Activated gamma-delta T cell treated with anti-CD3 and anti-CD28 coated beads, Interleukin-2, amount 50 U/mL, for 16 hours (primary cell): ENCODE measurements around the gene CST9.
A peak's percentile ranks its signal among the peaks of the same experiment; 100 is the strongest.
"Not testable (repeated sequence)": the region's sequence is repeated elsewhere in the genome, so short reads cannot be mapped to it uniquely, and the experiment has no call there.

Source experiments
- DNase-seq: peaks from one replicate; pipeline ENCODE4 v3.0.0-alpha.2; 2020; ENCODE audit warnings: low read depth

The CST9 gene

GRCh38 chr20:23623666-23624323 lies 18.1 kb upstream of the CST9 start:
- DNase-seq = no peak

DNA sequence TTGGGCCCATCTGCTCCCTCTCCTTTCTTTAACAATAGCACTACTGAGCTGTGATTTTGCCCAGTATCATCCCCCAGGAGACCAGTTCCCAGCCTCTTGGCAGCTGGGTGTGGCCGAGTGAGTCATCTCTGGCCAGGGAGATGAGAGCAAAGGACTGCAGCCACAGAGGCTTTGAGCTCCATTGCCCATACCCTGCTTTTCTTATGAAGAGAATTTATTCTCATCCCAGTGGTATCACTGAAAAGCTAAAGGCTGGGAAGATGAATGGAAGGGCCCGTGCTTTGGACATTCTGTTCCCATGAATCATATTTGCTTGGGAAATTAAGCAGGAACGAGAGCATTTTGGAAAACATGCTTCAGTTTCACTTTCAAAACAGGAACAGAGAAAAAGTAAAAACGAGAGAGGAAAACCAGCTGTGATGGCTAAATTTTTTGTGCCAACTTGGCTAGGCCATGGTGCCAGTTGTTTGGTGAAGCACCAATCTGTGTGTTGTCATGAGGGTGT lies 17.2 kb upstream of the CST9 start:
- DNase-seq = no peak

- not testable (repeated sequence) for DNase-seq
These were observed 16.7 kb upstream of the CST9 start for GRCh38 chr20:23622401-23622800.

DNA sequence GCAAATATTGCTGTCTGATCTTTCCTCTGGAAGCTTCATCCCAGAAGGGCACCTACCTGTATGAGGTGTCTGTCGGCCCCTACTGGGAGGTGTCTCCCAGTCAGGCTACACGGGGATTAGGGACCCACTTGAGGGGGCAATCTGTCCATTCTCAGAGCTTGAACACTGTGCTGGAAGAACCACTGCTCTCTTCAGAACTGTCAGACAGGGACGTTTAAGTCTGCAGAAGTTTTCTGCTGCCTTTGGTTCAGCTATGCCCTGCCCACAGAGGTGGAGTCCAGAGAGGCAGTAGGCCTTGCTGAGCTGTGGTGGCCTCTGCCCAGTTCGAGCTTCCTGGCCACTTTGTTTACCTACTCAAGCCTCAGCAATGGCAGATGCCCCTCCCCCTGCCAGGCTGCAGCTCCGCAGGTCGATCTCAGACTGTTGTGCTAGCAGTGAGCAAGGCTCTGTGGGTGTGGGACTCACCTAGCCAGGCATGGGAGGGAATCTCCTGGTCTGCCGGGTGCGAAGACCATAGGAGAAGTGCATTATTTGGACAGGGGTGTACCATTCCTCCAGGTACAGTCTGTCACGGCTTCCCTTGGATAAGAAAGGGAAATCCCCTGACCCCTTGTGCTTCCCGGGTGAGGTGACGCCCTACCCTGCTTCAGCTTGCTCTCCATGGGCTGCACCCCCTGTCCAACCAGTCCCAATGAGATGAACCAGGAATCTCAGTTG lies 15.1 kb upstream of the CST9 start:
- not testable (repeated sequence) for DNase-seq

- no peak for DNase-seq
These were observed 8.4 kb upstream of the CST9 start for GRCh38 chr20:23614163-23614562.

GRCh38 chr20:23613676-23614075 lies 8.0 kb upstream of the CST9 start:
- no peak for DNase-seq

DNA sequence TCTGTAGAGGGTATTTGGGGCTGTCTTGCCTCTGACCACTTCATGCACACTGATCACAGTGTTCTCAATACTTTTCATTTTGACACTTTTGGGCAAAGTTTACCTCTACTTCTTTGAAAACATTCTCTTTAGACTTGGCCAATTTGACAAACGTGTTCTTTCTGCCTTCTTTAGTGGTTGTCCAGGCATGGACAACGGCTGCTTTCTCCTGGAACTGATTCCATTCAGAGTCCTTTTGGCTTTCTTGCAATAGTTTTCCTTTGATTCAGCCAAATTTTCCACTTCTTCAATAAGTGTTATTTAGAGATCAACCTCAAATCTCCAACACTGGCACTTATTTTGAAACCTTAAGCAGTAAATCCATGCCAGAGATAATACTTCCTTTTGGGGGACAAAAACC lies 6.7 kb upstream of the CST9 start:
- DNase-seq = no peak

DNA sequence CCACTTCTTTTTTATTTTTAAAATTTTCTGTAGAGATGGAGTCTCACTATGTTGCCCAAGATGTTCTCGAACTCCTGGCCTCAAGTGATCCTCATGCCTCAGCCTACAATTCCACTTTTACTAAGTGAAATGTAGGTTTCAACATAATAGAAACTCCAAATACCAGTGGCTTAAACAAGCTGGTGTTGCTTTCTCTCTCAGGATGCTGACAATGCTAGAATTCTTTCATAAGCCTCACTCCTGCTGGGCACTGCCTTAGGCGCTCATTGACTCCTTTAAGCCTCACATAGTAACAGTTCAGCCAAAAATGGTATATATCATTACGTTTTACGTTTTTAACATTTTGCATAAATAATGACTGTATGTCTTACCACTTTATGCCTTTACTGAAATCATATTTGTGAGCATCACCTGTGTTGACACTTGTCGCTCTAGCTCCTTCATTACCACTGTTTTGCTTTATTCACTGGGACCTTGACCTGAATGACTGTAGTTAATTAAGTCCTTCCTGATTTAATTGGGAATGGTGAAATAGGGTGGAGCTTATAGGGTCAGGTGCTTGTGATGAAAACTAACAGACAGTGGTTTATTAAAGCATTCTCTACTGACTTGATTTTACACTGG lies 3.9 kb upstream of the CST9 start:
- no peak for DNase-seq

- DNase-seq = no peak
These were observed 2.6 kb upstream of the CST9 start for GRCh38 chr20:23608251-23608846.

DNA sequence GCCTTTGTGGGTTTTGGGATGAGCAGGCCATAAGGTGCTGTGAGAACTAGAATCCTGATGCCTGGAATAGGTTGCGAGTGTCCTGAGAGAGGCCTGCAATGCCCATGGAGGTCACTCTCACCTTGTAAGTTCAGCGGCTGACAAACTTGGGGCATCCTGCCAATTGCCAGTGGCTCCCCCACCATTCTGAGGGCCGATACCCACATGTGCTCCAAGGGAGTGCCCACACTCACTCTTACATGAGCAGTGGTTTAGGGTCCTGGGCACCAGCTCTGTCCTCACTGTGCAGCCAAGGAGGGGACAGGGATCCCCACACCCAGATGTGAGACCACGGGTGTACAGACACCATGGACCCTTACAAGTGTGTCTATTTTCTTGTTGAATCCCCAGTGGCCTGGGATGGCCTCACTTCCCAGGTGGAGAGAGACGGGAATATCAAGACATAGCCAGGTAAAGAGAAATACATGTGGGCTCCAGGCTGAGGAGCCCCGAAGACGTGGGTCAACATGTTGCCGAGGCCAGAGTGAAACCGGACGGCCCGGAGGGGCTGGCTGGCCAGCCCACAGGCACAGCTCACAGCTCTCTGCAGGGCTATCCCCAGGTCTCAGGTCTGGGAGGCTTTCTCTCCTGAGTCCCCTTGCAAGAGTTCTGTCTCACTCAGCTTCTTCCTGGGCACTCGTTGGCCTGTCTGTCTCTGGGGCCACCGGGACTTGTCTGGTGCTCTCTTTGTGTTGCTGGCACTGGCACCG lies 2.0 kb upstream of the CST9 start:
- DNase-seq = no peak

DNA sequence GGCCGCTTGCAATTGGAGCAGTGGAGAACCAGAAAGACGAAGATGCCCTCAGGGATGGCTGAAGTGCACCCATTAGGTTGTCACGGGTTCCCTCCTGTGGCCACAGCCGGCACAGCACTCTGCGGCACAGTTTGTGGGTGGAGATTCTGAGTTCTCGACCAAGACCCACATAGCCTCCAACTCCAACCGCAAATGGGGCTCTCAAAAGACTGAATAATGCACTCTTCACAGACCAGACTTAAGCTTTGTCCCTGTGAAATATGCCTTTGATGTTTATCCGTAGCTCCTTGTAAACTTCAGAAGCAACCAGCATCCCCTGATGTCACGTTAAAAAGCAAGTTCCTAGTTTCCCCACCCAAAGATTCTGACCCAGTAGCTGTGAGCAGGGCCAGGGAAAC lies 934 bp upstream of the CST9 start:
- DNase-seq = peak; percentile 42

DNA sequence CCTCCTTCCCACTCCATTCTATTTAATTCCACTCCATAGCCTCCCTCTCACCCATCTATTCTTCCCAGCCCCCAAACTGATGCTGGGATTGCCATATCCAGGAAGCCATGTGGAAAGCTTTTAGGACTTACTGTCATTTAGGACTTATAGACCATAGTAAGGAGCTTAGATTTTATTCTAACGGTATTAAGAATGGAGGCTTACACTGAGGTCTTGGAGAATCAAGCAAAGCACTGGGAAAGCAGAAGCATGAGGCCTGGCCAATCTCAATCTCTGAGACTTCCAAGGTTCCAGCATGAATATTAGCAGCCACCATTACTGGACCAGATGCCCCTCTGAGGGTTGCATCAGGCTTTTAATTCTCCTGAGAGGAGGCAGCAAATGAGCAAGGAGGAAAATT lies 1.4 kb downstream of the CST9 start:
- no peak for DNase-seq

DNA sequence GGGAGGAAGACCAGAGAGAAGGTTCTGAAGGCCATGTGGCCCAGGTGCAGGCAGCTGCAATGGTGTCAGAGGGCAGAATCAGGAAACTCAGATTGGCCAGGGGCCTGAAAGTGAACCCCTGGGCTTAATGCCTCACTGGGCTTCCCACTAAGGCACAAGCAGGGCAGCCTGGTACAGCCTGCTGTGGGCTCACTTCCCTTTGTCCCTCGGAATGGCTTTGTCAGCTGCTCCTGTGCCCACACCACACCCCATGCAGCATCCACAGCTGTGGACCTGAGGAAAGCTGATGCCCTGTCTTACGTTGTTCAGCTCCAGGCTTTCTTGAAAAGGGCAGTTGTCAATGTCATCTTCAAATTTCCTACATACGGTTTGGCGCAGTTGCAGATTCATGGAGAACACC lies 2.4 kb downstream of the CST9 start:
- DNase-seq = no peak

GRCh38 chr20:23602699-23603098 lies 3.0 kb downstream of the CST9 start:
- no peak for DNase-seq

DNA sequence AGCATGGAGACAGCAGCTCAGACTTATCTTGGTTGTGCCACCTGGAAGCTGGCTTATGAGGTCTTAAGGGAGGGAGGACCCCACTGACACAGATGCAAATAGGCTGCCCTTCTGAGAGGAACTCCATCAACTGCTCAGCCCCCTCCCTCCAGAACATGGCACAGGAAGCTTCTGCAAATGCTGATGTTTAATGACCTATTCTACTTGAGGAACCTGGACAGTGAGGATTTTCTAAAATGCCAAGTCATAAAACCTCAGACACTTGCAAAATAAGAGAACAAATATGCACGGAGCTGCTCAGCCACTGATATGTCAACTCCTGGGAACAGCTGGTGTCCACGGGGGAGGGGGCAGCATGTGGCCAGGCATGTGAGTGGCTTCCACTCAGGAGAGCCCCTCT lies 3.5 kb downstream of the CST9 start:
- DNase-seq = no peak

GRCh38 chr20:23601715-23602114 lies 4.0 kb downstream of the CST9 start:
- DNase-seq = no peak

DNA sequence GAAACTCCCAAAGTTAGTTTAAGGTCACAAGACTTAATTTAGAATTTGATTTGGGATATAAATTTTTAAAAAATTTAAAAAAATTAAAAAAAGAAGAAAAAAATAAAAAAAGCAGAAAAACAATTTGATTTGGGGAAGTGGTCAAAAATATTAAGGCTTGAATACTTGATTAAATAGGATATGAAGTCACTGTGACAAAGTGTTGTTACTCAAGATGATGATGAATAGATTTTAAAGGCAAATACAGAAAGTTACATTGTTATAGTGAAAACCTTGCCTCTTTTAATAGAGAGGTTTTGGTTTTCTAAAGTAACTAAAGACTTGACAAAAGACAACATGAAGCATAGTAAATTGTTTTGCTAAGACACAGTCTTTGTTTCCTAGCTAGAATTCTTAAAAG lies 7.2 kb downstream of the CST9 start:
- DNase-seq = no peak

DNA sequence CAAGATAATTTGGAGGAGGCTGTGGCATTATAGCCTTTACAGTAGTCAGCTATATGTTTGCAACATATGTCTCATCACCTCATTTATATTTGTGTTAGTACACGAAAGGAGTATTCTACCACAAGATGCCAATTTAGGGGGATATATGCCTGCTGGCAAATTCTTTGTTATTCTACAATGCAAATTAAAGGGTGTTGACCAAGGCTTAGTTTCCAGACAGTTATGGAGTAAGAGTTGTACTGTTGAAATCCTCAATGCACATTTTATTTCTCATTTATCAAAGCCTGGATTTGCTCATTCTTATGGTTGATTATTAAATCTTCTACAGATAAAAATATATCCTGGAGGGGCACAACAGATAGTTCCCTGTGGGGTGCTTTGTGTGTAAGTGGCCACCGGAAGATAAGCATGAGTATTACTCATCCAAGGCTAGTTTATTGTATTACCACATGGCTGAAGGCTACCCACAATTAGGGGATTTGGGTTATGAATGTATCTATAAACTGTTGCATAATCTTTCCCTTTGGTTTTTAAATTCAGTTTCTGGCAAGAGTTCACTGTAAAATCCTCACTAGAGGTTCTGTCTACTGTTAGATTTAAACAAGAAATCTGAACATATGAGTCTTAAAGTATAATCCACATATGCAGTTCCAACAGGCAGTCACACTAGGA lies 9.0 kb downstream of the CST9 start:
- DNase-seq = no peak

DNA sequence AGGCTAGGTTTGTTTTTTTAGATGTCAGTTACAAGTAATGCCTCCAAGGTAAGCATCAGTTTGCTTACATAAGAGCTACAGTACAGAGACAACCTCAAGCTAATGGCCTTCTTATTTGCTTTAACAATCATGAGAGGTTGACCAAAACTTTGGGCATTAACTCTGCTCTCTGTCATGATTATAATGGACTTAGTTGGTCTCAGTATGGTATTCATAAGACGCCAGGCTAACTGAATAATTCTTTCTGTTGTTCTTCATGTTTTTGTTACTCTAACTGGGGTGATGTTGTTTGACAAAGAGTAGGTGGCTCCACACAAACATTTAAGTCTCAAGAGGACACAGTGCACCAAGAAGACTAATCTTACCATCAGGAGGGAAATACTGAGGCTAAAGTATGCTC lies 9.8 kb downstream of the CST9 start:
- DNase-seq = no peak

DNA sequence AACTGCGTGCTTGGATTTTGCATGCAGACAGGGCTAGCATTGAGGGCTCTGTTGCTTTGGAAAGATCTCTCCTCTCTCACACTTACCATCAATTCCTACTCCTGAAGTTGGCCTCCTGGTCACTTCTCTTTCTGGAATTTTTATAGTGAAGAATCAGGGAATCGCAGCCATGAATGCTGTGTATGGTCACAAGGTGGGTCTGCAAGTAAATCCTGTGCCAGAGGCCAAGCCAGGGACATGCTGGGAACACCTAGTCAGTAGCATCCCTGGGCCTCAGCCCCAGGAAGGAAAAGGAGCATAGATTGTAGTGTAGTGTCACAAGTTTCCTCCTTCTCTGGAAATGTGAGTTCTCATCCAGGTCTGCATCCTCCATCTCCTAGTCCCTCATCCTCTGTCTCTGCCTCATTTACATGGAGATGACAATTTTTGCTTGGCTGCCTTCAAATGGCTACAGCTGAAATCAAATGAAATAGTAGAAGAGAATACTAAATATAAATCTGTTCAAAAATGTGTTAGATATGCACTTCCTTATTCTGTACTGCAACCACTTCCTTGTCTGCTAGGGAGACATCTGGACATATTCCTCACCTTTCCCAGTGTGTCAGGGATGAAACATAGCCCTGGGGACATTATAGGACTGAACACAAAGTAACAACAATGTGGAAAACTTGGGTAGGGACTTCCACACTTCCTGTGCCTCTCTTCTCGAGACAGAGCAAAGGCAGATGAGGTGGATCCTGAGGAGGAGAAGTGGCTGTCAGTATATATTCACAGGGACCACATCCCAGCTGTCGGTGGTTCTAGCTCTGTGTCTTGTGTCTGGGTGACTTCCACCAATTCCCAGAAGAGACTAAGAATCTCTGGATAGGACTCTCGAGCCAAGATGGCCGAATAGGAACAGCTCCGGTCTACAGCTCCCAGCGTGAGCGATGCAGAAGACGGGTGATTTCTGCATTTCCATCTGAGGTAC lies 17.0 kb downstream of the CST9 start:
- DNase-seq = no peak
